OCI-LY3 (cell line): ENCODE data around the gene GPR171.

Experiments
- H2AFZ ChIP-seq: fragments of 200-600, 300-600 bp; shearing (Covaris generic); 2 replicates; pipeline ENCODE4 v1.6.0; 2014; ENCODE audit warnings: antibody characterized with exemption, low read depth, low read length
- H3K27ac ChIP-seq: fragments of 200-600, 300-600 bp; sonication (generic); 2 replicates; pipeline ENCODE4 v1.5.1; 2014; ENCODE audit warnings: mild to moderate bottlenecking, low read length, moderate library complexity, mixed read lengths
- H3K27me3 ChIP-seq: fragments of 200-600, 300-600 bp; sonication (generic); 2 replicates; pipeline ENCODE4 v1.6.1; 2014; ENCODE audit warnings: low read depth, low read length, mixed read lengths
- H3K36me3 ChIP-seq: fragments of 200-600, 300-600 bp; sonication (generic); replicated peaks from 2 replicates; pipeline ENCODE3; 2014; ENCODE audit warnings: low read depth, low read length, mixed read lengths
- H3K4me1 ChIP-seq: fragments of 300-600, 200-600 bp; sonication (generic); 2 replicates; pipeline ENCODE4 v1.6.1; 2014; ENCODE audit warnings: low read length, mixed read lengths
- H3K4me2 ChIP-seq: fragments of 200-600, 300-600 bp; sonication (generic); 2 replicates; pipeline ENCODE4 v1.6.1; 2014; ENCODE audit warnings: low read length, mixed read lengths
- H3K4me3 ChIP-seq: fragments of 300-600, 200-600 bp; sonication (generic); 2 replicates; pipeline ENCODE4 v1.5.1; 2014; ENCODE audit warnings: antibody characterized with exemption, mild to moderate bottlenecking, low read length, moderate library complexity
- H3K79me2 ChIP-seq: fragments of 300-600, 200-600 bp; shearing (Covaris generic); 2 replicates; pipeline ENCODE4 v1.6.1; 2014; ENCODE audit warnings: mild to moderate bottlenecking, low read length, mixed read lengths
- H3K9ac ChIP-seq: fragments of 300-600, 200-600 bp; shearing (Covaris generic); 2 replicates; pipeline ENCODE4 v1.6.0; 2014; ENCODE audit warnings: mild to moderate bottlenecking, low read length, moderate library complexity
- H3K9me3 ChIP-seq: fragments of 200-600, 300-600 bp; shearing (Covaris generic); 2 replicates; pipeline ENCODE4 v1.6.1; 2014; ENCODE audit warnings: low read length, mixed read lengths; ENCODE audit not compliant: insufficient read depth
- H4K20me1 ChIP-seq: fragments of 200-600, 300-600 bp; sonication (generic); 2 replicates; pipeline ENCODE4 v1.6.1; 2016; ENCODE audit warnings: low read length, mixed read lengths; ENCODE audit not compliant: insufficient read depth
- EZH2phosphoT487 ChIP-seq: fragments of 200-600 bp; shearing (Covaris generic); IDR thresholded peaks from 2 replicates; pipeline ENCODE4 v1.6.1; 2018; ENCODE audit warnings: antibody characterized with exemption, mixed run types, low read depth
- TF ChIP-seq, protein P1 (sequence below): fragments of 200-600, 300-600 bp; sonication (generic); IDR thresholded peaks from 2 replicates; pipeline ENCODE4 v1.5.1; 2014; ENCODE audit warnings: antibody characterized with exemption, low read length, low read depth

GPR171 gene

DNA sequence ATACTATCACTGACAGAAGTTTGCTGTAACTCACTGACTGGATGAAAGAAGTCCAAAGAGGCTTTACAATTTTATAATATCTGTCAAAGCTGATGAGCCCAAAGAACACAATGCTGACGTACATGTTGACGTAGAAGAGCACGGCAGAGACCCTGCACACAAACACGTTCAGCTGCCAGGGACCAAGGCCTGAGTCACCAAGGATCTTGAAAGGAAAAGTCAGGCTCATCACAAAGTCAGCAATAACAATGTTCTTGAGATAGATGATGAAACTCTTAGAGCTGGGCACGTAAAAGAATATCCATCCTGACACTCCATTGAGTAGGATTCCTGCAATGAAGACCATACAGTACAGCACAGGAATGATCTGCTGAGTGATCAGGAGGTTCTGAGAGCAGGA lies 10.9 kb upstream of the GPR171 start:
- TF ChIP-seq, protein P1, sequence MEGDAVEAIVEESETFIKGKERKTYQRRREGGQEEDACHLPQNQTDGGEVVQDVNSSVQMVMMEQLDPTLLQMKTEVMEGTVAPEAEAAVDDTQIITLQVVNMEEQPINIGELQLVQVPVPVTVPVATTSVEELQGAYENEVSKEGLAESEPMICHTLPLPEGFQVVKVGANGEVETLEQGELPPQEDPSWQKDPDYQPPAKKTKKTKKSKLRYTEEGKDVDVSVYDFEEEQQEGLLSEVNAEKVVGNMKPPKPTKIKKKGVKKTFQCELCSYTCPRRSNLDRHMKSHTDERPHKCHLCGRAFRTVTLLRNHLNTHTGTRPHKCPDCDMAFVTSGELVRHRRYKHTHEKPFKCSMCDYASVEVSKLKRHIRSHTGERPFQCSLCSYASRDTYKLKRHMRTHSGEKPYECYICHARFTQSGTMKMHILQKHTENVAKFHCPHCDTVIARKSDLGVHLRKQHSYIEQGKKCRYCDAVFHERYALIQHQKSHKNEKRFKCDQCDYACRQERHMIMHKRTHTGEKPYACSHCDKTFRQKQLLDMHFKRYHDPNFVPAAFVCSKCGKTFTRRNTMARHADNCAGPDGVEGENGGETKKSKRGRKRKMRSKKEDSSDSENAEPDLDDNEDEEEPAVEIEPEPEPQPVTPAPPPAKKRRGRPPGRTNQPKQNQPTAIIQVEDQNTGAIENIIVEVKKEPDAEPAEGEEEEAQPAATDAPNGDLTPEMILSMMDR, result no peak
- TF ChIP-seq EZH2phosphoT487, result no peak
- Histone ChIP-seq H3K36me3 (no peaks in the 10 kb centered on the region), H2AFZ (no peak overlapping the region), H4K20me1 (no peaks in the 10 kb centered on the region), H3K4me2 (no peak overlapping the region), H3K79me2 (no peaks in the 10 kb centered on the region), H3K27ac (no peak overlapping the region), H3K27me3 (no peaks in the 10 kb centered on the region), H3K9ac (no peak overlapping the region), H3K4me3 (no peak overlapping the region), H3K4me1 (peaks cover 23% of the 10 kb centered on the region), H3K9me3 (no peaks in the 10 kb centered on the region)

DNA sequence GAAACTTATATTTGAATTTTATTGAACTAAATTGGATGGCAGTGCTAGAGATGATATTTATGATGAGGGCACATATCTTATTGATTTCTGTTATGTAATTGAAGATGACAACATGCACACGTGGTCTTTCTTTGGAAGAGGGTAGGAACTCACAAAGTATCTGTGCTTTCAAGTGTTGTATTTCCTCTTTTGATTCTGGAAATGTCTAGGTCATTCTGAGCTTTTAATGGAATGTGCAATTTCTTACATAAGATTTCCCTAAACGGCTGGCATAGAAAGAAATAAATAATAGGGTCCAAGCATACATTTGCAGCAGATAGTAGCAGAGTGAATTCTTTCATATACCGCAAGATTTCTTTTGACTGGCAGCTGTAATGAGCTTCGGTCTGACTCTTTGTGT lies 10.1 kb upstream of the GPR171 start:
- no peak for TF ChIP-seq EZH2phosphoT487
- TF ChIP-seq, protein P1, result no peak
- Histone ChIP-seq H3K4me2 (no peak overlapping the region), H3K27me3 (no peaks in the 10 kb centered on the region), H3K9me3 (no peaks in the 10 kb centered on the region), H3K79me2 (no peaks in the 10 kb centered on the region), H3K27ac (no peak overlapping the region), H4K20me1 (no peaks in the 10 kb centered on the region), H3K9ac (no peak overlapping the region), H3K36me3 (no peaks in the 10 kb centered on the region), H2AFZ (no peak overlapping the region), H3K4me1 (peaks cover 22% of the 10 kb centered on the region), H3K4me3 (no peak overlapping the region)

DNA sequence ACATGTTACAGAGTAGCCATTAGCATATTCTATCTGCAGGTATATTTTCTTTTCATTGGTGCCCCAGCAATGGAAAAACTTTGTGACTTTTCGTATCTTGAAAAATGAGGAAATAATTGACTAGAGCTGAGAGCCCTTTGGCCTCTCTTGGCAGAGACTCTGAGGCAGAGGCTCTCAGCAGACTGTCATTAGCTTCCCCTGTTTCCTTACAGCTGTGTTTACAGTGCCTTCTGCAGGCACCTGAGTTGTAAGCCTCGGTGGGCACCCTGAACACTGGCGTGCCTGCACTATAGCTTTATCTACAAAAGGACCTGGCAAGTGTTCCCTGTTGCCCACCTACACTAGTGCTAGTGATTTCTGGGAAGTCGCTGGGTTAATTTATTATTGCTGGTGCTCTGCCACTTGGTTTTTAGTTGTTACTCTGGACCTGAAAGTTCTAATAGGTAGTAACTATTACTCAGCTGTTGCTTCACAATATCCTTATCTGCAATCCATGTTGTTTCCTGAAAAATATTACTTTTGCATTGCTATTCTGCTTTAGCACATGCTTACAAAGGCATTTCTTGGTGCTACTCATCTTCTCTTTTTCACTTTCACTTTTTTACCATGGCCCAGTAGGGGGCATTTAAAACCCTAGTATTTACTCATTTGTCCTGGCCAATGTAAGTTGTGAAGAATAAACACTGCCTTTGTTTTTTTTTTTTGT lies 7.8 kb upstream of the GPR171 start:
- H2AFZ ChIP-seq, result no peak overlapping the region
- H3K79me2 ChIP-seq, result no peaks in the 10 kb centered on the region
- no peaks in the 10 kb centered on the region for H3K27me3 ChIP-seq
- H3K4me1 ChIP-seq, result peaks cover 22% of the 10 kb centered on the region
- H3K27ac ChIP-seq, result peak overlapping the region; percentile 19; the same call in 1 of the 2 replicates
- H3K4me3 ChIP-seq, result peak overlapping the region; percentile 35
- no peaks in the 10 kb centered on the region for H4K20me1 ChIP-seq
- peak overlapping the region; percentile 6; the same call in 1 of the 2 replicates for H3K9ac ChIP-seq
- no peaks in the 10 kb centered on the region for H3K36me3 ChIP-seq
- peak overlapping the region; percentile 64 for H3K4me2 ChIP-seq
- TF ChIP-seq, protein P1, result peak; percentile 50
- no peak for TF ChIP-seq EZH2phosphoT487
- H3K9me3 ChIP-seq, result no peaks in the 10 kb centered on the region

DNA sequence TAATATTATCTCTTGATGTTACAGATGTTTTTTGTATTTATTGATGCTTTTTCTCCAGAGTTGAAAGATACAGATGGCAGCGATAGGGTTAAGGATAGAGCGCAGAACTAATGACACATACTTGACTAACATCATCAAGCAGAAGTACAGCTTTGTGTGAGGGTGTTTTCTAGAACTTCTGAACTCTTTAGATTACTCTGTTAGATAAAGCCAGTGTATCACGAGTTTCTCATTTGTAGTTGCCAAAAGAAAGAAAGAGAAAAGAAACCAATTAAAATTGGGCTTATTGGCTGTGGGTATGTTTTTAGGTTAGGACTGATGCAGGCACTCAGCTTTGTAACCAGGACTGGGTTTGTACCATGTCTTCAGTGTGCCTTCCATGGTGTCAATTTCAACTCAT lies 6.6 kb upstream of the GPR171 start:
- peaks cover 28% of the 10 kb centered on the region for H3K4me1 ChIP-seq
- H4K20me1 ChIP-seq, result no peaks in the 10 kb centered on the region
- H3K27me3 ChIP-seq, result no peaks in the 10 kb centered on the region
- TF ChIP-seq, protein P1, result no peak
- TF ChIP-seq EZH2phosphoT487, result no peak
- no peak overlapping the region for H3K4me2 ChIP-seq
- no peak overlapping the region for H3K4me3 ChIP-seq
- no peak overlapping the region for H2AFZ ChIP-seq
- no peaks in the 10 kb centered on the region for H3K79me2 ChIP-seq
- H3K36me3 ChIP-seq, result no peaks in the 10 kb centered on the region
- no peaks in the 10 kb centered on the region for H3K9me3 ChIP-seq
- no peak overlapping the region for H3K27ac ChIP-seq
- H3K9ac ChIP-seq, result no peak overlapping the region
